Esophagus muscularis mucosa (tissue), 4 donors: ENCODE results near the gene PGBD2. TPM values are rescaled to one million over a fixed set of nuclear protein-coding genes. Genes with fewer than 3 reads are reported as not detected.

Experiments
- DNase-seq: peaks from one replicate; pipeline ENCODE4 v3.0.0-alpha.2; 2017; ENCODE audit errors: extremely low spot score
- H3K27ac ChIP-seq, 4 donors: fragments of 200-600 bp; sonication (generic); replicated peaks in 1 of 4; 1 replicate in 3 of 4; 2 replicates in 1 of 4; pipeline ENCODE4 v1.5.1; 2016 to 2019; ENCODE audit warnings: mild to moderate bottlenecking in 1 of 4
- H3K27me3 ChIP-seq, 4 donors: fragments of 200-600 bp; sonication (generic); one replicate each; pipeline versions ENCODE4 v1.5.1 to v1.6.0; 2016 to 2019
- H3K36me3 ChIP-seq, 4 donors: fragments of 200-600 bp; sonication (generic); one replicate each; pipeline ENCODE4 v1.5.1; 2016 to 2019
- H3K4me1 ChIP-seq, 4 donors: fragments of 200-600 bp; sonication (generic); one replicate each; pipeline ENCODE4 v1.5.1; 2016 to 2019
- H3K4me3 ChIP-seq, 4 donors: fragments of 200-600 bp; sonication (generic); 1 replicate in 2 of 4; 2 replicates in 2 of 4; pipeline ENCODE4 v1.5.1; 2016 to 2019; ENCODE audit warnings: mild to moderate bottlenecking in 4 of 4, moderate library complexity in 1 of 4
- H3K9me3 ChIP-seq, 4 donors: fragments of 200-600 bp; sonication (generic); 1 replicate in 3 of 4; 2 replicates in 1 of 4; pipeline ENCODE4 v1.5.1; 2016 to 2019
- EP300 ChIP-seq: sonication (generic); formaldehyde crosslinking; IDR thresholded peaks from one replicate; pipeline ENCODE4 v1.6.1; 2017; ENCODE audit warnings: antibody characterized with exemption
- POLR2A ChIP-seq: fragments of 450-650 bp; IDR thresholded peaks from one replicate; pipeline ENCODE4 v1.6.1; 2017; ENCODE audit warnings: antibody characterized with exemption, moderate library complexity, mild to moderate bottlenecking, low read depth
- POLR2AphosphoS5 ChIP-seq, 2 donors: sonication (generic); formaldehyde crosslinking; IDR thresholded peaks; one replicate each; pipeline ENCODE4 v1.6.1; 2017; ENCODE audit warnings: antibody characterized with exemption in 2 of 2
- WGBS: methylation state at CpG from one replicate; pipeline ENCODE4 v1.1.5; 2018; 5-methylcytosine and 5-hydroxymethylcytosine counted together
- intact Hi-C: fragments of 100-400 bp; cut with DNase I; formaldehyde crosslinking; loops from one replicate; pipeline ENCODE4 v1.15.1; 2023
- total RNA-seq, 4 donors: library from RNA; depleted of rRNA; stranded (reverse); fragments of >200 nt; gene quantifications; one replicate each; pipeline versions ENCODE4 v1.1.0 to v1.2.1, GENCODE V29; 2016
- TF ChIP-seq, protein P1 (sequence below), 3 experiments: fragments of 200-600 bp in 2 of 3; fragments of 450-650 bp in 1 of 3; sonication (generic) in 2 of 3; IDR thresholded peaks; one replicate each; pipeline ENCODE4 v1.5.1; 2017 to 2019; ENCODE audit warnings: antibody characterized with exemption in 3 of 3, mild to moderate bottlenecking in 2 of 3, moderate library complexity in 1 of 3

Gene PGBD2
- total RNA-seq, 4 donors from 2014 or later, result 3.1 to 5.6 (median 4.1) TPM

DNA sequence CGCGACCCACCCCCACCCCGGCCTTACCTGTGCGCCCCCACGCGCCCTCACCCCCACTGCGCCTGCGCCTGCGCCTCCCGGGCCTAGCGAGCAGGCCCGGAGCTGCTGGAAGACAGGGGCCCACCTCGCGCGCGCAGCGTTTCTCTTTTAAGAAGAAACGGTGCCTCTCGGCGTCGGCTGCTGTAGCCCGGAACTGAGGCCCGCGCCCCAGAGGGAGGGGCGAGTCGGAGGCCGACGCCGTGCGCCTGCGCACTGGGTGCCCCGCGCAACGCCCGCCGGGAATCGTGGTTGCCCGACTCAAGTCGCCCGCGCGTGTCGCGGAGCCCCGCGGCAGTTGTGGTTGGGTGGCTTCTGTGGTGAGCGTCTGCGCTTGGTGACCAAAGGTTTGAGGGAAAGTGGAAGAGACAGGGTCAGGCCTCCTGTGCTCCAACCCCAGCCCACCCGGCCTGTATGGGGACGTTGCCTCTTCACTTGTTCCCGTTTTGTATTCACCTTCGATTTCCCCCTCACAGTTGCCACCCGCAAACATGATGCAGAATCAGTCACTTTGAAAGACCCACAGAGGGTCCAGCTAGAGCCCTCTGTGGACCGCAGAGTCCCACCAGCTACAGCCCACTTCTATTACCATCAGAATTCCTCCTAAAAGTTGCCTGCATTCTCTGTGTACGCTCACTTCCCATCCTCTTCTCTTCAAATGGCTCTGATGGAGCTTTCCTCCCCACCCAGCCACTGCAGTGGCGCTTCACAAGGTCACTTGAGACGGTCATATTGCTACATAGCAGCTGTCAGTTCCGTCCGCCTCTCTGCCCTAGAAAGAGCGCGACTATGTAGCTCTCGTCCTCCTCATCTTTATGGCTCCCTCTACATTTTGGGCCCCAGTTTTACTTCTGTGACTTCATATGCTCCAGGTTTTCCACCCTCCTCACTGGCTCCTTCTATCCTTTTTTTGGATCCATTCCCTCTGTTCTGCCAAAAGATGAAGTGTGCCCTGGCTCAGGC, 46.8 kb upstream of the PGBD2 start, which contains the start of gene ZNF692:
Gene ZNF692 (minus strand): TSS at position 195 of the 999 bp plus-strand sequence. CDS start 776 bp downstream, outside the sequence.
- Histone ChIP-seq H3K9me3 (no peaks in the 10 kb centered on the region), H3K4me3 (peak within 1 kb of the TSS; percentile 61 to 71 (median 64)), H3K4me1 (peaks cover 37 to 44% (median 43%) of the 10 kb centered on the region in 4 donors), H3K27me3 (no peaks in the 10 kb centered on the region), H3K36me3 (peaks cover 0 to 16% (median 14%) of the 10 kb centered on the region in 4 donors), H3K27ac (peak within 1 kb of the TSS; percentile 87 to 95 (median 94))
- TF ChIP-seq, protein P1, sequence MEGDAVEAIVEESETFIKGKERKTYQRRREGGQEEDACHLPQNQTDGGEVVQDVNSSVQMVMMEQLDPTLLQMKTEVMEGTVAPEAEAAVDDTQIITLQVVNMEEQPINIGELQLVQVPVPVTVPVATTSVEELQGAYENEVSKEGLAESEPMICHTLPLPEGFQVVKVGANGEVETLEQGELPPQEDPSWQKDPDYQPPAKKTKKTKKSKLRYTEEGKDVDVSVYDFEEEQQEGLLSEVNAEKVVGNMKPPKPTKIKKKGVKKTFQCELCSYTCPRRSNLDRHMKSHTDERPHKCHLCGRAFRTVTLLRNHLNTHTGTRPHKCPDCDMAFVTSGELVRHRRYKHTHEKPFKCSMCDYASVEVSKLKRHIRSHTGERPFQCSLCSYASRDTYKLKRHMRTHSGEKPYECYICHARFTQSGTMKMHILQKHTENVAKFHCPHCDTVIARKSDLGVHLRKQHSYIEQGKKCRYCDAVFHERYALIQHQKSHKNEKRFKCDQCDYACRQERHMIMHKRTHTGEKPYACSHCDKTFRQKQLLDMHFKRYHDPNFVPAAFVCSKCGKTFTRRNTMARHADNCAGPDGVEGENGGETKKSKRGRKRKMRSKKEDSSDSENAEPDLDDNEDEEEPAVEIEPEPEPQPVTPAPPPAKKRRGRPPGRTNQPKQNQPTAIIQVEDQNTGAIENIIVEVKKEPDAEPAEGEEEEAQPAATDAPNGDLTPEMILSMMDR (IDR thresholded peaks at IDR 0.05), result peak in 1 of 3 experiments; percentile 5
- TF ChIP-seq POLR2AphosphoS5 (IDR thresholded peaks at IDR 0.05), result peak; percentile 94 to 98
- TF ChIP-seq EP300, result no peak
- peak; percentile 83 for TF ChIP-seq POLR2A
- peak; percentile 99 for DNase-seq
- WGBS, result 8% methylated on average over 51 of the region's 62 CpGs
- intact Hi-C loops, result loop anchor here (2.0 kb wide), 1 partner anchor 14 kb away; no protein-coding TSS in a partner anchor

DNA sequence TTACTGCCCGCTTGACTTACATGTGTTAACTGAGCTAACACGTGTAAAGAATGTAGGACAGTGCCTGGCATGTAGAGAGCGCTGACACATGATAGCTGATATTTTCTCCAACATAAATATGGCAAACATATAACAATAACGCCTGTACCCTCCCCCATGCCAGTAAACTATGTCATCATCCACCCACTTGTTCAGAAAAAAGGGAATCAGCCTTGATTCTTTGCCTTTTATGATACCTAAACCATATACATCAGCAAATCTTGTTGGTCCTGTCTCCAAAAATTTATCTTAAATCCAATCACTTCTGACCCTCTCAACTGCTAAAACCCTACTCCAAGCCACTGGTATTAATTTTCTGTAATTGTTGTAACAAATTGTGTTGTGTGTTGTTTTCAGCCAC, 46.0 kb upstream of the PGBD2 start:
- TF ChIP-seq POLR2A (no peak), POLR2AphosphoS5 (IDR thresholded peaks at IDR 0.05) (no peak), EP300 (no peak)
- TF ChIP-seq, protein P1 (IDR thresholded peaks at IDR 0.05), result no peak
- no peaks in the 10 kb centered on the region for H3K27me3 ChIP-seq
- intact Hi-C loops, result no loop called here
- DNase-seq, result no peak
- peak overlapping the region in 3 of 4 donors; percentile 92 to 95 (median 95) for H3K27ac ChIP-seq
- H3K36me3 ChIP-seq, result peaks cover 0 to 11% (median 8%) of the 10 kb centered on the region in 4 donors
- peaks cover 39 to 44% (median 43%) of the 10 kb centered on the region in 4 donors for H3K4me1 ChIP-seq
- H3K4me3 ChIP-seq, result no peak overlapping the region
- WGBS, result 79% methylated on average over 4 of the region's 4 CpGs
- H3K9me3 ChIP-seq, result no peaks in the 10 kb centered on the region

DNA sequence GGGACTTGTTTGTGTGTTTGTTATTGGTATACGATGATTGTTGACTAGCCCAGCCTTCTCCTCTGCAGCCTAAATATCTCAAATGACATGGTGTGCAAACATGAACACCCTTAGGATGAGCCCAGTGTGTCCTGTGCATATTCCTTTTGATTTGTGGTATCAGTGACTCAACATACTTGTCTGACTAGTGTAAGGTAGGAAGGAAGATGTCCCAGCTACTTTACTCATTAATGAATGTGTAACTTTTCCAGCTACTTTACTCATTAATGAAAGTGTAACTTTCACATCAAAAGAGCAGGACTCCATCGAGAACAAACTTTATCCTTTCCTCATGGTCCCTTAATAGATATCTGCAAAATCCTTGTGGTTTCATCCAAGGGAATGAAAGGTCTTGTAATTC, 44.4 kb upstream of the PGBD2 start:
- intact Hi-C loops, result no loop called here
- Histone ChIP-seq H3K36me3 (no peaks in the 10 kb centered on the region), H3K27me3 (no peaks in the 10 kb centered on the region), H3K4me1 (peaks cover 36 to 44% (median 43%) of the 10 kb centered on the region in 4 donors), H3K9me3 (no peaks in the 10 kb centered on the region), H3K27ac (no peak overlapping the region), H3K4me3 (no peak overlapping the region)
- TF ChIP-seq, protein P1 (IDR thresholded peaks at IDR 0.05), result no peak
- 94% methylated on average over 2 of the region's 2 CpGs for WGBS
- no peak for DNase-seq

DNA sequence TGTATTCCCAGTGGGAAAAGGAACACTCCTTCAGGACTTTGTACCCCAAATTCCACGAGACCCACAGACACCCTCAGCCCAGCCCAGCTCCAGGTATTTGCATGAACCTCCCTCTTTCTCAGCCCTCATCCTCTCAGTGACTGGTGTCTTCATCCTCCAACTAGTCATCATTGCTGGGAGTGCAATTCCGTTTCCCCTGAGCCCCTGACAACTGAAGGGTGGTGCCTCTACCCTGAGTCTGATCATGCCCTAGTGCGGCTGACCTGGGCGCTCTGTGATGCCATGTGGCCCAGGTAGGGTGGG, 43.4 kb upstream of the PGBD2 start:
- WGBS, result 12% methylated on average over 3 of the region's 4 CpGs
- peaks cover 31 to 36% (median 34%) of the 10 kb centered on the region in 4 donors for H3K4me1 ChIP-seq
- peak; percentile 91 for DNase-seq

More for the DNA sequence above, 43.4 kb upstream of the PGBD2 start:
- intact Hi-C loops, result no loop called here
- Histone ChIP-seq H3K9me3 (no peaks in the 10 kb centered on the region), H3K27ac (peak overlapping the region; percentile 70 to 80 (median 74)), H3K4me3 (peak overlapping the region; percentile 57 to 69 (median 60)), H3K36me3 (no peaks in the 10 kb centered on the region), H3K27me3 (no peaks in the 10 kb centered on the region)
- TF ChIP-seq EP300 (no peak), POLR2AphosphoS5 (IDR thresholded peaks at IDR 0.05) (no peak)
- TF ChIP-seq, protein P1 (IDR thresholded peaks at IDR 0.05), result no peak
